NOMO-1 (cell line): Measurements from ENCODE around the gene RNF212B.
"Not testable (repeated sequence)": the region's sequence is repeated elsewhere in the genome, so short reads cannot be mapped to it uniquely, and the experiment has no call there.

ENCODE experiments used
- DNase-seq, 2 experiments: peaks; one replicate each; lab custom pipeline; 2025; ENCODE audit not compliant: unreplicated experiment in 2 of 2; lab: John Stamatoyannopoulos, UW

The RNF212B gene

DNA sequence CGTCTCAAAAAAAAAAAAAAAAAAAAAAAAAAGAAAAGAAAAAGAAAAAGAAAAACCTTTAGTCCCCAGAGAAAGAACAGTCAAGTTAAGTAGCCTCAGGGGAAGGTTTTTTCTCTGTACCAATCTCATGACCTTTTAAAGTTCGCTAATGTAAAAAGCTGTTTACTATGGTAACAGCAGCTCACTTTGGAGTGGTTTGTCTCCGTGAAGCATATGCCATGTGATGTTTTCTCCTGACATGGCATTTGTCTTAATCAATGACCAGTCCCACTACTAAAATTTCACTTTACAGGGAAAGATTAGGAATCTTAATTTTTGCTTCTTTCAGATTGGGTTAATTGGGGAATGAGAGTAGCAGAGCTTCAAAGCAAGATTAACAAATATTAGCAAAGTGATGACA is 4.3 kb downstream of the RNF212B start:
- no peak for DNase-seq

- DNase-seq = no peak
Measured at GRCh38 chr14:23243066-23243465, 5.3 kb downstream of the RNF212B start.

DNA sequence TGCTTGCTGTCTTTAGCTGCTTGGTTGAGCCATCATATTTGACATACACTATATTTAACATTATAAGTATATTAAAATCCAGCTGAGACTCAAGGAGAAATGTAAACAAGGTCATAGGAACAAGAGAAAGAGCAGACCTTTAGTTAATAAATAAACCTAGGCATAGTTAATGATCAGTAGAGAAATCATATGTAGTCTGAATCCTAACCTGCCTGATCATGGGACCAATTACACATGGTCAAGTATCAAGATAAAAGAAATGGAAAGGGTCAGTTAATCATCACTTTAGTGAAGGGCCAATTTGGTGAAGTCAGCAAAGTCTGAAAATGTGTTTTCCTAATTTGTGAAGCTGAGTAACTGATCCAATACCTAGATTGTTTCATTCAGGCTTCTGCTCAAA is 7.5 kb downstream of the RNF212B start:
- DNase-seq = no peak

GRCh38 chr14:23248601-23249000 is 10.9 kb downstream of the RNF212B start:
- DNase-seq = no peak

DNA sequence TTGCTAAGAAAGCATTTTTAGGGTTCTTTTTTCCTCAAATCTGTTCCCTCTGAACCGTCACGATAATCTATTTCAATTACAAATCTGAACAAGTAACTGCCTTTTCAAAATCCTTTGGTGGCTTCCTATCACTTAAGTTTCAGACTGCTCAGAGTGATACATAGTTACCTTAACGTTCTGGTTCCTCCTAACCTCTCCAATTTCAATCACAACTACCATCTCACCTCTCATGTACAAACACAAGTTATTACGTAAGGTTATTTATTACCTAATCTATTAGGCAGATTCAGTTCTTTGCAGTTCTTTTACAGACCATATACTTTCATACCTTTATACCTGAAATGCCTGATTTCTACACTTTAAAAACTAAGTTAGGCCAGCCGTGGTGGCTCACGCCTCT is 12.1 kb downstream of the RNF212B start:
- no peak for DNase-seq

DNA sequence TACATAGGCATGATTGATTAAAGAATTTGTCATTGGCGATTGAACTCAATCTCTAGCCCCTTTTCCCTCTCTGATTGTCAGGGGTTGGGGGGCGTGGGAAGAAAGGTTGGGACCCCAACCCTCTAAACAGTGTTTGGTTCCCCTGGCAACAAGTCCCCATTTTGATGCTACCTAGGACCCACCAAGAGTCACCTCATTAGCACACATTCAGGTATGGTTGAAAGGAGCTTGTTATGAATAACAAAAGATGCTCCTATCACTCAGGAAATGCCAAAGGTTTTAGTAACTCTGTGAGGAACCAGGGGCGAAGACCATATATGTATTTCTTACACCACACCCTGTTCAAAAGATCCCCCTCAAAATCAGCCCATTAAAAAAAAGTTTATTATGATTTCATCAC is 14.3 kb downstream of the RNF212B start:
- DNase-seq = no peak

GRCh38 chr14:23252420-23253333 is 14.9 kb downstream of the RNF212B start:
- no peak for DNase-seq

- no peak for DNase-seq
Measured at GRCh38 chr14:23258256-23258655, 20.5 kb downstream of the RNF212B start.

GRCh38 chr14:23259426-23259825 is 21.7 kb downstream of the RNF212B start:
- DNase-seq = no peak

DNA sequence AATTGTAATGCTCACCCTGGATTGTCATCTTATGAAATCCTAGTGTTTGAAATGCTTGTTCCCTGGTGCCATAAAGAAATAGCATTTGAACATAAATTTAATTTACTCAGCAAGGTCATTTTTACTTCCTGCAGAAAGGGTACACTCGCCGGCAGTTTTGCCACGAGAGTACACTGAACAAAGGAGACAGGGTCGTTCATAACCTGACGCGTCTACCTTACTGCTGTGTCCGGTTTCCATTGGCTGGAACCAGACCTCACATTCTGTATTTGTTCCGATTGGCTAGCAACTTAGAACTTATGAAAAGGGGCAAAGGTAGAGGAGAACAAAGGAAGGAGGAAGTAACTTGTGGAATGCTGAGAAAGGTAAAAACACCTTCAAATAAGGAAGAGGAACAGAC is 23.1 kb downstream of the RNF212B start:
- not testable (repeated sequence) for DNase-seq

DNA sequence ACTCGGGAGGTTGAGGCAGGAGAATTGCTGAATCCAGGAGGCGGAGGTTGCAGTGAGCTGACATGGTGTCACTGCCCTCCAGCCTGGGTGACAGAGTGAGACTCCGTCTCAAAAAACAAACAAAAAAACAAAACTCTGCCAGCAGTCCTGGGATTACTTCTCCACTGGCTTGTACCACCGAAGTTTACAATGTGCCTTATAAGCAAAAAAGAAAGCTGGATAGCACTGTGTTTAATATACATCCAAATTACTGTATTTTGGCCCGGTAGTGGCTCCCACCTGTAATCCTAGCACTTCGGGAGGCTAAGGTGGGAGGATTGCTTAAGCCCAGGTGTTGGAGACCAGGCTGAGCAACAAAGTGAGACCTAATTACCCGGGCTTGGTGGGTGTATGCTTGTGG is 31.5 kb downstream of the RNF212B start:
- DNase-seq = no peak

DNA sequence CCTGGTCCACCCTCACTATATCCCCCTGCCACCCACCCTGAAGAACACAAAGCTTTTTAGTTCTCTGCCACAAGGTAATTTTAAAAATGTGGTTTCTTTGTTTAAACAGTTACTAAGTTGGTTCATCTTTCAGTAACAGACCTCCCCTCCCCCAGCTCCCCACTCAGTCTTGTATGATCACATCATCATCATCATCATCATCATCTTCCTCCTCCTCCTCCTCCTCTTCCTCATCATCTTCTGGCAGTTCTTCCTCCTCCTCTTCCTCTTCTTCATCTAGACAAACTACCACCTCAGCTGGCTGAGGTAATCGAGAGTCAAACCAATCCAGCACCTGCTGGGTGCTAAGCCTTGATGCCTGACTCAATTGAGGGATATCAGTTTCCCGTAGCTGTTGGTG is 37.7 kb downstream of the RNF212B start:
- DNase-seq = no peak

DNA sequence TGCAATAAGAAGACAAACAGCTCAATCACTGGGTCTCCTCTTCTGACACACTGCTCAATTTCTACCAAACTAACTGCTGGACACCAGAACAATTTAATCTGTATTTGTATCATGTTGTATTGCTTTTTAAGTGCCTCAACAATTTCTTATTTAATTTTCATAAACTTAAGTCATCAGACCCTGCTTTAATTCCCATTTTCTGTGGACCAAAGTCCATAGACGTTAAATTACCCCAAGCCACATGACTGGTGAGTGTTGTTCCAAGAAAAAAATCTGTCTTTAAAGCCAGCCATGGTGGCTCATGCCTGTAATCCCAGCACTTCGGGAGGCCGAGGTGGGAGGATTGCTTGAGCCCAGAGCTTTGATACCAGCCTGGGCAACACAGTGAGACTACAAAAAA is 39.5 kb downstream of the RNF212B start:
- DNase-seq = no peak

DNA sequence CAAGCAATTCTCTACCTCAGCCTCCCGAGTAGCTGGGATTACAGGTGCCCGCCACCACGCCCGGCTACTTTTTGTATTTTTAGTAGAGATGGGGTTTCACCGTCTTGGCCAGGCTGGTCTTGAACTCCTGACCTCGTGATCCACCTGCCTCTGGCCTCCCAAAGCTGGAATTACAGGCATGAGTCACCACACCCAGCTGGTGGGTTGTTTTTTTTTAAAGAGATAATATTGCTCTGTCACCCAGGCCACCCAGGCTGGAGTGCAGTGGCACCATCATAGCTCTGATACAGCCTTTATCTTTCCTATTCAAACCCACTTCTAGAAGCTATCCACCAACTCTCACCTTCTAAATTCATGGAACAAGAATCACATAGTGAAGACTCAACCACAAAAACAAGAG is 40.2 kb downstream of the RNF212B start:
- DNase-seq = not testable (repeated sequence)

- no peak for DNase-seq
Measured at GRCh38 chr14:23281247-23281646, 43.5 kb downstream of the RNF212B start.

DNA sequence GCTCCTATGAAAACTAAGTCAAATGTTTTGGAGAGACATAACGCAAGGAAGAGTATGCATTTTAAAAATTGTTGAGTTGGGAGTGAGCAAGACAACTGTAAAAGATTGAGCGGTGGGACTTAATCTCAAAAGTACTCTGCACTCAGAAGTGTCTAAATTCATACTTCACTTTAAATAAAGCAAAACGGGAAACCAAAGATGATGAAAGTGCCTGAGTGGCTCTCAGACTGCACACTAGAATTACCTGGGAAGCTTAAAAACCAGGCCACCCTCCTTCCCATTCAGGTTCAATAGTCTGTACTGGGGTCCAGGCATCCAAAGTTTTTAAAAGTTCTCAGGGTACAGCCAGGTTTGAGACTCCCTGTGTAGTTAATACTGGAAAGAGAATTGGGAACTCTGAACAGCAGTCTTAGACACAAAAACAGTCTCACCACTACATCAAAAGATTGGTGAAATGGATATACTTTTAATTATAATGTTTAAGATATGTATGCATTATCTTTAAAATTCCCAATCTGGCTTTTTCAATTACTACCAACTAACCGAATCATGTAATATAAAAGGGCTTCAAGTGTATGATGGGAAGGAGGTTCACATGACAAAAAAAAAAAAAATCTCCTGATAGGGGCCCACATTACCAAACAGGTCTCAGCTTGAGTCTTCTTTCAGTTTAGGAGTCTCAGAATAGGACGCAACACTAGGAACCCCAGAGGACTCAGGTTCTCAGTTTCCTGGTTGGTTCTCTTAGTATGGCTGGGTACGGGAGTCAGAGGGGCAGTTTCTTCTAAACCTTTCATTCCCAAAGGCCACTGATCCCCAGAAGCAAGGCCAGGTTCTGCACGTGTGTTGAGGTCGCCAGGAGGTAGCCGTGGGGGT is 47.2 kb downstream of the RNF212B start:
- DNase-seq = peak in 1 of 2 experiments; percentile 37

GRCh38 chr14:23285530-23286019 is 47.8 kb downstream of the RNF212B start:
- DNase-seq = peak; percentile 23 to 46

DNA sequence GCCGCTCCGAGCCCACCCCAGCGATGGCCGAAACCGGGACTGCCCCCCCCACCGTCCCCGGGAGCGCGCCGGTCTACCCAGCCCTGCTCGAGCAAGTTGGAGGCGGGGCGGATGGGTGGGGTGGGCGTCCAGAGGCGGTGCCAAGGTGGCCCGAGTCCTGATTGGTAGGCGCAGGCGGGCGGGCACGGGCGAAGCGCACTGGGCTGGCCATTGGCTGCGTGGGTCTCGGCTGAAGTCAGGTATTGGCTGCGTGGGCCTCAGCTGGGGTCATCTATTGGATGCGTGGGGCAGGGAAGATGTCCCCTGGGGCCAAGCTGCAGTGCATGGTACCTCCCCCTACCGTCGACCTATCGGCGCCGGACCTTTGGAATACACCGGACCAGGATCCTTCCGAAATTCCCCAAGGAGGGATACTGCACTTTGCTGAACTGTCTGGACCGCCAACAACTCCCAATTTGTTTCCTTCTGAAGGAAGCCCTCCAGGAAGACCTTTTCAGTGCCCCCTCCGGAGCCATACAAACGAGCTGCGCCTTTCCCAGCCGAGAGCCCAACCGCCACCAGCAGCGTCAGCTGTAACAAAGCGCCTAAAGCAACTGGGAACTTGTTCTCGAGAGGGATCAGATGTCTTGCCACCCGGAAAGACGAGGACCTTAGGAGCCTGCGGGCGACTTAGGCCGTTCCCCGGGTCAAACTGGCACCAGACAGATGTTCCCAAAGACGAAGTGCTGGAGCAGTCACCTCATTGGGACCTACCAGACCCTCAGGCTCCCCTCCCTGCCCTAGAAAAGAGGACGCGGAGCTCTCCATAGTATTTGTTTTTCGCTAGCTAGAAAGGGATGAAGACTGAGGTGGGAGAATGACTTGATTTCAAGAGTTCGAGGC is 48.5 kb downstream of the RNF212B start, which contains the start of gene HOMEZ:
Gene HOMEZ (minus strand): TSS at position 113 of the 882 bp plus-strand sequence. CDS start 180 bp downstream, outside the sequence.
- DNase-seq = peak; percentile 97 to 99

- peak in 1 of 2 experiments; percentile 40 for DNase-seq
Measured at GRCh38 chr14:23286902-23287479, 49.3 kb downstream of the RNF212B start.
